SK-N-SH (cell line): ENCODE results near the gene CDH23.

Source experiments
- CTCF ChIP-seq: fragments of 200-600 bp; sonication (generic); IDR thresholded peaks from 2 replicates; pipeline ENCODE4 v1.6.1; 2017; ENCODE audit warnings: antibody characterized with exemption, mild to moderate bottlenecking, moderate library complexity
- GATA2 ChIP-seq: sonication (generic); formaldehyde crosslinking; IDR thresholded peaks from 2 replicates; pipeline ENCODE4 v1.5.0; 2020; ENCODE audit warnings: mild to moderate bottlenecking, missing genetic modification reagents
- MXI1 ChIP-seq: IDR thresholded peaks from 2 replicates; pipeline ENCODE4 v1.6.1; 2012; ENCODE audit warnings: mild to moderate bottlenecking, low read depth, low read length, improper control_type of control experiment
- RXRA ChIP-seq: IDR thresholded peaks from 2 replicates; pipeline ENCODE4 v1.4.0; 2012; ENCODE audit warnings: low read depth, mild to moderate bottlenecking, borderline replicate concordance
- SIN3A ChIP-seq: IDR thresholded peaks from 2 replicates; pipeline ENCODE4 v1.6.1; 2012; ENCODE audit warnings: low read depth, mild to moderate bottlenecking, low read length, moderate library complexity, borderline replicate concordance
- SMC3 ChIP-seq: IDR thresholded peaks from 2 replicates; pipeline ENCODE4 v1.6.1; 2012; ENCODE audit warnings: low read depth, low read length, improper control_type of control experiment
- USF1 ChIP-seq: IDR thresholded peaks from 2 replicates; pipeline ENCODE4 v1.4.0; 2012; ENCODE audit warnings: low read depth, borderline replicate concordance

GRCh38 chr10:71767420-71768035 is 370.8 kb downstream of the CDH23 start:
- TF ChIP-seq USF1 (no peak), SIN3A (no peak), MXI1 (no peak), CTCF (no peak), RXRA (no peak), SMC3 (no peak), GATA2 (CRISPR knock-in tag) (no peak)
